Thyroid gland (tissue), 4 donors: ENCODE results near the gene PNKP. TPM values are rescaled to one million over a fixed set of nuclear protein-coding genes. Genes with fewer than 3 reads are reported as not detected.

Source experiments
- DNase-seq, 2 donors: peaks; one replicate each; pipeline ENCODE4 v3.0.0-alpha.2; 2019
- H3K27ac ChIP-seq, 3 donors: fragments of 200-600 bp; sonication (generic); 1 replicate in 2 of 3; 2 replicates in 1 of 3; pipeline ENCODE4 v1.5.1; 2016 to 2019; ENCODE audit warnings: mild to moderate bottlenecking in 1 of 3, moderate library complexity in 1 of 3
- H3K27me3 ChIP-seq: fragments of 200-600 bp; sonication (generic); one replicate; pipeline ENCODE4 v1.5.1; 2019
- H3K36me3 ChIP-seq, 2 donors: fragments of 200-600 bp; sonication (generic); one replicate each; pipeline ENCODE4 v1.5.1; 2016 to 2019
- H3K4me1 ChIP-seq, 2 donors: fragments of 200-600 bp; sonication (generic); one replicate each; pipeline ENCODE4 v1.5.1; 2017 to 2019
- H3K4me3 ChIP-seq, 3 donors: fragments of 200-600 bp; sonication (generic); replicated peaks in 1 of 3; 1 replicate in 2 of 3; 2 replicates in 1 of 3; pipeline ENCODE4 v1.5.1; 2016; ENCODE audit warnings: mild to moderate bottlenecking in 1 of 3
- H3K9me3 ChIP-seq: fragments of 200-600 bp; sonication (generic); one replicate; pipeline ENCODE4 v1.5.1; 2017
- POLR2A ChIP-seq, 2 donors: fragments of 450-650 bp; IDR thresholded peaks; one replicate each; pipeline ENCODE4 v1.6.1; 2017; ENCODE audit warnings: antibody characterized with exemption in 2 of 2, mild to moderate bottlenecking in 2 of 2, moderate library complexity in 1 of 2
- WGBS, 2 donors: methylation state at CpG; one replicate each; pipeline ENCODE4 v1.1.5; 2017; 5-methylcytosine and 5-hydroxymethylcytosine counted together
- intact Hi-C: fragments of 100-400 bp; cut with DNase I; formaldehyde crosslinking; loops from one replicate; pipeline ENCODE4 v1.15.1; 2023
- total RNA-seq, 4 donors: library from RNA; depleted of rRNA; stranded (reverse); fragments of >200 nt; gene quantifications; one replicate each; pipeline ENCODE4 v1.2.3, GENCODE V29; 2016
- TF ChIP-seq, protein P1 (sequence below), 6 experiments: fragments of 200-600 bp in 3 of 6; fragments of 450-650 bp in 3 of 6; sonication (generic) in 3 of 6; IDR thresholded peaks; one replicate each; pipeline ENCODE4 v1.5.1; 2016 to 2019; ENCODE audit warnings: antibody characterized with exemption in 6 of 6, mild to moderate bottlenecking in 2 of 6, inconsistent platforms in 1 of 6, moderate library complexity in 1 of 6

The PNKP gene
- total RNA-seq, 4 donors from 2014 or later, result 54.6 to 124 (median 84.3) TPM

DNA sequence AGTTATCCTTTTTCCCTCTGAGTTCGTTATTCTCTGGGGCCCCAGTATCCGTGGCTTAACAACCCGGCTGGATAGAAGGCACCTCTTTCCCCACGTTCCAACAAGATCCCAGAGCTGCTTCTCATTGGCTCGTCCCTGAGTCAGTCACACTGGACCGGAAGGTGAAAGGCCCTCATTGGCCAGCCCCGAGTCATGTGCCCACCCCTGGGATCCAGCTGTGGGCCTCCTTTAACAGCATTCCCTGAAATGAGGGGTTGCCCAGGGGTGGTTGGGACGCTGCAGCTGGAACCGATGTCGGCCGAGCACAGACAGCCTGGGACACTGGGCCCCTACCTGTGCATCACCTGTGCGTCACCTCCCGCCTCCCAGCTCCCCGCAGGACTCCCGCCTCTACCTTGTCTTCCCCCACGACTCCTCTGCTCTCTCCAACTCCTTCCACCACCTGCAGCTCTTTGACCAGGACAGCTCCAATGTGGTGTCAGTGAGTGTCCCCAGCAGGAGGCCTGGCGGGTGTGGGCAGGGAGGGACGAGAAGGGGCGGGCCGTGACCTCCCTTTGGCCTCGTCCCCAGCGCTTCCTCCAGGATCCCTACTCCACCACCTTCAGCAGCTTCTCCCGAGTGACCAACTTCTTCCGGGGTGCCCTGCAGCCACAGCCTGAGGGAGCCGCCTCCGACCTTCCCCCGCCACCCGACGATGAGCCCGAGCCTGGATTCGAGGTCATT, 14.5 kb upstream of the PNKP start:
- WGBS, 2 donors, result 89 to 93% methylated on average over 29 to 31 of the region's 31 CpGs
- peaks cover 5 to 9% of the 10 kb centered on the region in 2 donors for H3K4me1 ChIP-seq
- no peaks in the 10 kb centered on the region for H3K9me3 ChIP-seq
- TF ChIP-seq, protein P1, sequence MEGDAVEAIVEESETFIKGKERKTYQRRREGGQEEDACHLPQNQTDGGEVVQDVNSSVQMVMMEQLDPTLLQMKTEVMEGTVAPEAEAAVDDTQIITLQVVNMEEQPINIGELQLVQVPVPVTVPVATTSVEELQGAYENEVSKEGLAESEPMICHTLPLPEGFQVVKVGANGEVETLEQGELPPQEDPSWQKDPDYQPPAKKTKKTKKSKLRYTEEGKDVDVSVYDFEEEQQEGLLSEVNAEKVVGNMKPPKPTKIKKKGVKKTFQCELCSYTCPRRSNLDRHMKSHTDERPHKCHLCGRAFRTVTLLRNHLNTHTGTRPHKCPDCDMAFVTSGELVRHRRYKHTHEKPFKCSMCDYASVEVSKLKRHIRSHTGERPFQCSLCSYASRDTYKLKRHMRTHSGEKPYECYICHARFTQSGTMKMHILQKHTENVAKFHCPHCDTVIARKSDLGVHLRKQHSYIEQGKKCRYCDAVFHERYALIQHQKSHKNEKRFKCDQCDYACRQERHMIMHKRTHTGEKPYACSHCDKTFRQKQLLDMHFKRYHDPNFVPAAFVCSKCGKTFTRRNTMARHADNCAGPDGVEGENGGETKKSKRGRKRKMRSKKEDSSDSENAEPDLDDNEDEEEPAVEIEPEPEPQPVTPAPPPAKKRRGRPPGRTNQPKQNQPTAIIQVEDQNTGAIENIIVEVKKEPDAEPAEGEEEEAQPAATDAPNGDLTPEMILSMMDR (IDR thresholded peaks at IDR 0.05), result no peak
- no peak for TF ChIP-seq POLR2A (IDR thresholded peaks at IDR 0.05)
- no peak for DNase-seq
- H3K36me3 ChIP-seq, result peaks cover 54 to 69% of the 10 kb centered on the region in 2 donors
- no peak overlapping the region for H3K27ac ChIP-seq
- H3K4me3 ChIP-seq, result no peak overlapping the region
- intact Hi-C loops, result no loop called here
- no peaks in the 10 kb centered on the region for H3K27me3 ChIP-seq

DNA sequence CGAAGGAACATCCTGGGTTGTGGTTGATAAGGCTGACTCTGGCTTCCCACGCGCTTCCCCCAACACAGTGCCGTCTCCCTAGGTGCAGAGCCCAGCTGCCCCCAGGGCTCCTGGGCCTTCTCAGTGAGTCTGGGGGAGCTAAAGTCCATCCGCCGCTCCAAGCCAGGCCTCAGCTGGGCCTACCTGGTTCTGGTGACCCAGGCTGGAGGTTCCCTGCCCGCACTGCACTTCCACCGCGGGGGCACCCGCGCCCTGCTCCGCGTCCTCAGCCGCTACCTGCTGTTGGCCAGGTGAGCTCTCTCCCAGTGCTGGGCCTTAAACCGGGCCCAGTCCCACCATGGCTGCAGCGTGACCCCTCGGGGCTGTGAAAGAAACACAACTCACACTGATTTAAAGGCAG, 13.8 kb upstream of the PNKP start:
- WGBS, 2 donors, result 98 to 99% methylated on average over 14 to 17 of the region's 17 CpGs
- H3K27me3 ChIP-seq, result no peaks in the 10 kb centered on the region
- H3K9me3 ChIP-seq, result no peaks in the 10 kb centered on the region
- DNase-seq, result no peak
- peaks cover 5 to 9% of the 10 kb centered on the region in 2 donors for H3K4me1 ChIP-seq
- H3K36me3 ChIP-seq, result peaks cover 54 to 66% of the 10 kb centered on the region in 2 donors
- no peak overlapping the region for H3K27ac ChIP-seq
- TF ChIP-seq, protein P1 (IDR thresholded peaks at IDR 0.05), result no peak
- H3K4me3 ChIP-seq, result no peak overlapping the region
- intact Hi-C loops, result no loop called here

DNA sequence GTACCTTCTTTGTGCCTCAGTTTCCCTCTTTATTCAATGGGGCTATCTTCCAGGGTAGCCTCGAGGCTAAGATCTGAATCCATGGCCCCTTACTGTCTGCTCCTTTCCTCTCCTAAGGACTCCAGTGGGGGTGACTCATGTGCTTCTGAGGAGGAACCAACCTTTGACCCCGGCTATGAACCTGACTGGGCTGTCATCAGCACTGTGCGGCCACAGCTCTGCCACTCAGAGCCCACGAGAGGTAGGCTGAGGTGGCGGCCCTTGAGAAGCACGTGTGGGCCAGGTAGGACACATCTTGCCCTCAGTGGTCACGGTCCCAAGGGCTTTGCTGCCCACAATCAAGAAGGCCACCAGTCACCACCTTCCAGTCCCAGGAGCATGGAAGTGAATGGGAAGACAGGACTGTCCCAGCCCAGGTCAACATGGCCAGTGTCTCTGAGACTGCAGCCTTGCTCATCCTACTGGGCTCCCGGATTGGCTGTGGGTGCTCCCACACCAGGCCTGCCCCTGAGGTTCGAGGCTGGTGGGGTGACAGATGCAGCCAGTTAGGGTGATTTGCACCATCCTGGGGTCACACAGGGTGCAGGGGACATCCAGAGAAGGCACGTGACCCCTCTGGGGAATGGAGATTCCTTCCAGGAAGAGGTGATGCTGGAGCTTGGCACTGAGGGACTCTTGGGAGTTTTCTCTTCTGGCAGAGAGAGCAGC, 12.9 kb upstream of the PNKP start:
- peaks cover 53 to 60% of the 10 kb centered on the region in 2 donors for H3K36me3 ChIP-seq
- no peak for DNase-seq

DNA sequence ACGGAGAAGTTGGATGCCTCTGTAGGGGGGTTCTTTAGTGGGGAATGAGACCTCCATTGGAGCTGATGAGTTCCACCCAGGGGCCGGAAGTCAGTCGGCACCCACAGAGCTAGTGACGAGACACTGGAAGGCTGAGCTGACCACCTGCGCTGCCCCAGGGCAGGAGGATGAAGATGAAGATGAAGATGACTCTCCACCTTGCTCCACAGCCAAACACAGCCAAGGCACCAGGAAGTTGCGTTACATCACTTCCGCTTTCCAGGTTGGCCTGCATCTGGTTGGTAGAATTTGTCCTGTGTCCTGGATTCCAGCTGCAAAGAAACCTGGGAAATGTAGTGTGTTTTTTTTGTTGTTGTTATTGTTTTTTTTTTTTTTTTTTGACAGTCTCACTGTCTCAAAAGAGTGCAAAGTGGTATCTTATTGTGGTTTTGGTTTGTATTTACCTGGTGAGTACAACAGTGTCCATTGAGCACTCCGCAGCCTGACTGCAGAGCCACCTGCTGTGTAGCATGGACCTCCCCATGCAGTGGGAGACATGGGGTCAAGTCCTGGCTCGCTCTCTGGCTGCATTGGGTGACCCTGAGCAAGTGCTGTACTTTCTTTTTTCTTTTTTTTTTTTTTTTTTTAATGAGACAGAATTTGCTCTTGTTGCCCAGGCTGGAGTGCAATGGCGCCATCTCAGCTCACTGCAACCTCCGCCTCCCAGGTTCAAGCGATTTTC, 12.0 kb upstream of the PNKP start:
- WGBS, 2 donors, result 95 to 98% methylated on average over 12 of the region's 12 CpGs
- no peak overlapping the region for H3K27ac ChIP-seq
- peaks cover 15 to 19% of the 10 kb centered on the region in 2 donors for H3K4me1 ChIP-seq
- no peak for DNase-seq
- intact Hi-C loops, result loop anchor here (10.0 kb wide), 1 partner anchor 115 kb away; the partner anchor contains the start of genes AP2A1 and TSKS
- no peaks in the 10 kb centered on the region for H3K27me3 ChIP-seq
- H3K9me3 ChIP-seq, result no peaks in the 10 kb centered on the region
- TF ChIP-seq POLR2A (IDR thresholded peaks at IDR 0.05), result no peak
- TF ChIP-seq, protein P1 (IDR thresholded peaks at IDR 0.05), result no peak
- peaks cover 44 to 52% of the 10 kb centered on the region in 2 donors for H3K36me3 ChIP-seq
- no peak overlapping the region for H3K4me3 ChIP-seq

More for the DNA sequence above, 12.9 kb upstream of the PNKP start:
- intact Hi-C loops, result no loop called here
- 89 to 96% methylated on average over 9 to 10 of the region's 10 CpGs for WGBS, 2 donors
- TF ChIP-seq POLR2A (IDR thresholded peaks at IDR 0.05), result no peak
- TF ChIP-seq, protein P1 (IDR thresholded peaks at IDR 0.05), result no peak
- H3K4me3 ChIP-seq, result no peak overlapping the region
- H3K27ac ChIP-seq, result no peak overlapping the region
- no peaks in the 10 kb centered on the region for H3K9me3 ChIP-seq
- H3K4me1 ChIP-seq, result peaks cover 11 to 13% of the 10 kb centered on the region in 2 donors
- no peaks in the 10 kb centered on the region for H3K27me3 ChIP-seq
